K562 (cell line): ENCODE measurements around the gene DBNL. TPM values are rescaled to one million over a fixed set of nuclear protein-coding genes. Genes with fewer than 3 reads are reported as not detected.

Experiments used
- ARID3A ChIP-seq: IDR thresholded peaks from 2 replicates; pipeline ENCODE4 v1.6.1; 2012; ENCODE audit warnings: low read depth, low read length, improper control_type of control experiment, borderline replicate concordance
- ARNT ChIP-seq, 2 experiments: fragments of 450-650 bp; IDR thresholded peaks; 2 replicates each; pipeline ENCODE4 v1.6.1; 2016; ENCODE audit warnings: mild to moderate bottlenecking in 1 of 2
- BCL6 ChIP-seq: fragments of 250-450 bp; sonication (Bioruptor Pico); IDR thresholded peaks from 2 replicates; pipeline ENCODE4 v1.4.0; 2020
- CBFA2T3 ChIP-seq: fragments of 450-650 bp; IDR thresholded peaks from 2 replicates; pipeline ENCODE4 v1.6.1; 2017
- ERF ChIP-seq: fragments of 450-650 bp; formaldehyde crosslinking; IDR thresholded peaks from 2 replicates; pipeline ENCODE4 v1.4.0; 2020; ENCODE audit warnings: mild to moderate bottlenecking, mixed read lengths
- ETV1 ChIP-seq: fragments of 450-650 bp; conservative IDR thresholded peaks from 2 replicates; pipeline ENCODE4 v1.6.1; 2016; ENCODE audit warnings: missing genetic modification characterization, control low read depth, low read depth, missing compliant biosample characterization
- GTF2A2 ChIP-seq: IDR thresholded peaks from 2 replicates; pipeline ENCODE4 v1.6.1; 2016; ENCODE audit warnings: mild to moderate bottlenecking, missing genetic modification characterization, missing compliant biosample characterization
- HDAC1 ChIP-seq, 2 experiments: fragments of 450-650 bp; IDR thresholded peaks; 2 replicates each; pipeline ENCODE4 v1.6.1; 2016 to 2017; ENCODE audit warnings: inconsistent platforms in 1 of 2, mild to moderate bottlenecking in 1 of 2, moderate library complexity in 1 of 2
- ID3 ChIP-seq, 2 experiments: fragments of 250-450 bp in 1 of 2; fragments of 450-650 bp in 1 of 2; sonication (Bioruptor Pico) in 1 of 2; IDR thresholded peaks; 2 replicates each; pipeline versions ENCODE4 v1.6.1 to v1.8.0; 2016 to 2021; ENCODE audit warnings: mild to moderate bottlenecking in 2 of 2, moderate library complexity in 2 of 2, missing compliant biosample characterization in 1 of 2, missing genetic modification characterization in 1 of 2
- KDM2B ChIP-seq: fragments of 250-450 bp; sonication (Bioruptor Pico); IDR thresholded peaks from 2 replicates; pipeline ENCODE4 v1.8.0; 2021; ENCODE audit warnings: mild to moderate bottlenecking, moderate library complexity
- MTA1 ChIP-seq: fragments of 450-650 bp; IDR thresholded peaks from 2 replicates; pipeline ENCODE4 v1.6.1; 2017; ENCODE audit warnings: borderline replicate concordance
- NFE2 ChIP-seq: IDR thresholded peaks from 2 replicates; pipeline ENCODE4 v1.6.1; 2014; ENCODE audit warnings: antibody characterized with exemption, low read depth
- PML ChIP-seq: IDR thresholded peaks from 2 replicates; pipeline ENCODE4 v1.6.1; 2012; ENCODE audit warnings: low read length, inconsistent platforms
- PYGO2 ChIP-seq: fragments of 450-650 bp; IDR thresholded peaks from 2 replicates; pipeline ENCODE4 v1.6.1; 2016; ENCODE audit warnings: mild to moderate bottlenecking, missing genetic modification characterization, moderate library complexity, missing compliant biosample characterization
- RFX7 ChIP-seq: fragments of 250-450 bp; sonication (Bioruptor Pico); IDR thresholded peaks from 2 replicates; pipeline ENCODE4 v1.5.1; 2021; ENCODE audit warnings: mild to moderate bottlenecking
- SMARCC2 ChIP-seq: fragments of 450-650 bp; IDR thresholded peaks from 2 replicates; pipeline ENCODE4 v1.6.1; 2017; ENCODE audit warnings: antibody characterized with exemption, moderate library complexity, mild to moderate bottlenecking, low read depth
- TAF9B ChIP-seq: fragments of 450-650 bp; IDR thresholded peaks from 2 replicates; pipeline ENCODE4 v1.6.1; 2018; ENCODE audit warnings: mild to moderate bottlenecking; ENCODE audit not compliant: partially characterized antibody
- USF1 ChIP-seq: sonication (generic); formaldehyde crosslinking; IDR thresholded peaks from 2 replicates; pipeline ENCODE4 v1.9.0; 2022; ENCODE audit warnings: mild to moderate bottlenecking, missing genetic modification reagents
- ZNF311 ChIP-seq: fragments of 250-450 bp; sonication (Bioruptor Pico); IDR thresholded peaks from 2 replicates; pipeline ENCODE4 v1.4.0; 2020; ENCODE audit warnings: mild to moderate bottlenecking, moderate library complexity
- ZNF41 ChIP-seq: fragments of 250-450 bp; sonication (Bioruptor Pico); conservative IDR thresholded peaks from 2 replicates; pipeline ENCODE4 v1.4.0; 2020; ENCODE audit warnings: mild to moderate bottlenecking
- ZNF584 ChIP-seq: fragments of 200-800 bp; sonication (Bioruptor generic); IDR thresholded peaks from 2 replicates; pipeline ENCODE4 v1.6.1; 2016; ENCODE audit warnings: low read depth, mild to moderate bottlenecking, missing genetic modification characterization, missing compliant biosample characterization
- ZNF766 ChIP-seq: fragments of 200-800 bp; sonication (Bioruptor generic); conservative IDR thresholded peaks from 2 replicates; pipeline ENCODE4 v1.6.1; 2016; ENCODE audit warnings: missing genetic modification characterization, missing compliant biosample characterization
- polyA plus RNA-seq, 8 experiments: library from polyadenylated mRNA; depleted of rRNA in 4 of 8; stranded (reverse) in 5 of 8; unstranded in 3 of 8; fragments of >200 nt; fragmentation: Nextera tagmentation in 2 of 8; fragmentation: Illumina TruSeq in 1 of 8; extraction: Ambion mirVana in 2 of 8; extraction: Trizol in 1 of 8; gene quantifications; 2 replicates each; pipeline versions ENCODE4 v1.2.1 to v1.2.3, GENCODE V29; 2011 to 2014; ENCODE audit warnings: inconsistent platforms in 1 of 8, missing spikeins in 1 of 8
- total RNA-seq, 7 experiments: library from RNA; depleted of rRNA in 6 of 7; stranded (reverse); fragments of >200 nt in 6 of 7; fragmentation: Illumina TruSeq in 2 of 7; extraction: Trizol in 2 of 7; gene quantifications; 2 replicates each; pipeline versions ENCODE4 v1.2.1 to v1.2.3, GENCODE V29; 2011 to 2021; ENCODE audit warnings: low replicate concordance in 1 of 7
- TF ChIP-seq, protein P1 (sequence below): fragments of 250-450 bp; sonication (Bioruptor Pico); IDR thresholded peaks from 2 replicates; pipeline ENCODE4 v1.4.0; 2020; ENCODE audit warnings: mild to moderate bottlenecking
- TF ChIP-seq, protein P2 (sequence below): IDR thresholded peaks from 2 replicates; pipeline ENCODE4 v1.6.1; 2014; ENCODE audit warnings: antibody characterized with exemption

Gene DBNL
- total and polyA plus RNA-seq, 9 of the 15 experiments (the other 6 are each of a cell fraction or from before 2014, with no cell fraction given), result 1.9 to 65.1 (median 38.9) TPM

DNA sequence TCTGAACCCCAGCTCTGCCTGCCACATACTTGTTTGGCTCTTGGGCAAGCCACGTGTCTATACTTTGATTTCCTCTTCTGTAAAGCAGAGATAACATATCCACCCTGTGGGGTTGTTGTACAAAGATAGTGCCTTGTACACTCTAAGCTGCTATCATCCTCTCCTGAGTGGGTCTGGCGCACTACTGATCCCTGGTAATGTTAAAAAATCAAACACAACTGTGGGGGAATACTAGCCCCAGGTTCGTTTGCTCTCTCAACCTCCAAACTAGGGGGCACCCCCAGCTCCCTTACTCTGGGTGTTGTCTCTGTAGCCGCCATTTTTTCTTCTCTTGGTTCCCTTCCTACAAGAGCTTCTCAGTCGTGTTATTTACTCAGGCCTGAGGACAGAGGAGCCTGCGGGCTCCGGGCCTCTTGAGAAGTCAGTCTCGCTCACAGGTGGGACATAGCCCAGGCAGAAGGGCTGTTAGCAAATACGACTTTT is 36.8 kb downstream of the DBNL start (continued):
- TF ChIP-seq ARNT (IDR thresholded peaks at IDR 0.05) (peak; percentile 82 to 90; a peak in 3 of 4 replicates), SMARCC2 (0 out of 2 replicates have a peak, but pooled peaks have one; percentile 54), ZNF311 (CRISPR knock-in tag) (peak; percentile 64; the same call in 1 of the 2 replicates), KDM2B (CRISPR knock-in tag) (no peak), ETV1 (tag) (peak; percentile 45; the same call in 1 of the 2 replicates), RFX7 (CRISPR knock-in tag) (no peak), CBFA2T3 (peak; percentile 99), ZNF584 (CRISPR knock-in tag) (peak; percentile 91), TAF9B (no peak), ERF (no peak), ZNF766 (CRISPR knock-in tag) (peak; percentile 96), PML (peak; percentile 97), ZNF41 (CRISPR knock-in tag) (peak; percentile 55; the same call in 1 of the 2 replicates), ID3 (CRISPR knock-in tag; IDR thresholded peaks at IDR 0.05) (no peak), ID3 (tag; IDR thresholded peaks at IDR 0.05) (peak; percentile 76), BCL6 (CRISPR knock-in tag) (peak; percentile 54; the same call in 1 of the 2 replicates), HDAC1 (IDR thresholded peaks at IDR 0.05) (peak; percentile 92 to 99; a peak in 3 of 4 replicates), USF1 (CRISPR knock-in tag) (peak; percentile 85), ARID3A (peak; percentile 64; the same call in 1 of the 2 replicates), GTF2A2 (tag) (no peak), PYGO2 (tag) (peak; percentile 74), MTA1 (peak; percentile 54; the same call in 1 of the 2 replicates), NFE2 (peak; percentile 30; the same call in 1 of the 2 replicates)
- TF ChIP-seq, protein P1, sequence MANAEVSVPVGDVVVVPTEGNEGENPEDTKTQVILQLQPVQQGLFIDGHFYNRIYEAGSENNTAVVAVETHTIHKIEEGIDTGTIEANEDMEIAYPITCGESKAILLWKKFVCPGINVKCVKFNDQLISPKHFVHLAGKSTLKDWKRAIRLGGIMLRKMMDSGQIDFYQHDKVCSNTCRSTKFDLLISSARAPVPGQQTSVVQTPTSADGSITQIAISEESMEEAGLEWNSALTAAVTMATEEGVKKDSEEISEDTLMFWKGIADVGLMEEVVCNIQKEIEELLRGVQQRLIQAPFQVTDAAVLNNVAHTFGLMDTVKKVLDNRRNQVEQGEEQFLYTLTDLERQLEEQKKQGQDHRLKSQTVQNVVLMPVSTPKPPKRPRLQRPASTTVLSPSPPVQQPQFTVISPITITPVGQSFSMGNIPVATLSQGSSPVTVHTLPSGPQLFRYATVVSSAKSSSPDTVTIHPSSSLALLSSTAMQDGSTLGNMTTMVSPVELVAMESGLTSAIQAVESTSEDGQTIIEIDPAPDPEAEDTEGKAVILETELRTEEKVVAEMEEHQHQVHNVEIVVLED (CRISPR knock-in tag), result 0 out of 2 replicates have a peak, but pooled peaks have one; percentile 22
- TF ChIP-seq, protein P2, sequence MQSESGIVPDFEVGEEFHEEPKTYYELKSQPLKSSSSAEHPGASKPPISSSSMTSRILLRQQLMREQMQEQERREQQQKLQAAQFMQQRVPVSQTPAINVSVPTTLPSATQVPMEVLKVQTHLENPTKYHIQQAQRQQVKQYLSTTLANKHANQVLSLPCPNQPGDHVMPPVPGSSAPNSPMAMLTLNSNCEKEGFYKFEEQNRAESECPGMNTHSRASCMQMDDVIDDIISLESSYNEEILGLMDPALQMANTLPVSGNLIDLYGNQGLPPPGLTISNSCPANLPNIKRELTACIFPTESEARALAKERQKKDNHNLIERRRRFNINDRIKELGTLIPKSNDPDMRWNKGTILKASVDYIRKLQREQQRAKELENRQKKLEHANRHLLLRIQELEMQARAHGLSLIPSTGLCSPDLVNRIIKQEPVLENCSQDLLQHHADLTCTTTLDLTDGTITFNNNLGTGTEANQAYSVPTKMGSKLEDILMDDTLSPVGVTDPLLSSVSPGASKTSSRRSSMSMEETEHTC, result peak; percentile 74; the same call in 1 of the 2 replicates
